HG03571 (cell line): Measurements from ENCODE around the gene SOX8.

ENCODE experiments used
- ATAC-seq: cut with Tn5 transposase; IDR thresholded peaks from one replicate; pipeline ENCODE4 v1.9.1; 2021; ENCODE audit not compliant: unreplicated experiment

SOX8 gene

DNA sequence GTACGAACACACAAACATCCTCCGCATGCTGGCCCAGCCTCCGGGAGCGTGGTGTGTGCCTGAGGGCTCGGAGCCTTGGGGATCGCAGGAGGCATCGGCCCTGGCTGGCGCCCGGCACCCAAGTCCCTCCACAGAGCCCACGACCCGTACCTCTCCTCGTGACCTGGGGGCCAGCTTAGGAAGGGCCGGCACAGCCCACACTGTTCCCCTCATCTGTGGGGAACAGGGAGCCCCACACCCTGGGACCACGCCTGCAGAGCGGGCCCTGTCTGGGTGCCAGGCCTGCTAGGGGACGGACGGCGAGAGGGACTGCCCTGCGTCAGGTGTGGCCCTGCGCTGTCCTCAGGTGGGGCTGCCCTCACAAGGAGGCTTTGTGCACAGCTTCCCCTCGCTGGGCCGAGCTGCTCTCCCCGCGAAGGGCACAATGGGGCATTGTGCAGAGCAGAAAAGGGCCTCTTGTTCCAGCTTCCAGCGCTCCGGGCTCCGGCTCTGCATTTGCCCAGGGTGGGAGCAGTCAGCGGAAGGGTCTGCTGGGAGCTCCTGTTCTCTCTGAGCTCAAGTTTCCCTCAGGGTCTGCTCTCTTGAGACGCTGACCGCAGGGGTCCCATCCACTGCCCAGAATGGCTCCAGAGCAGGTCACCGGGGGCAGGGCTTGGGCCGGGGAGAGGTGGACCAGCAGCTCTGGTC lies 9.1 kb upstream of the SOX8 start:
- no peak for ATAC-seq

DNA sequence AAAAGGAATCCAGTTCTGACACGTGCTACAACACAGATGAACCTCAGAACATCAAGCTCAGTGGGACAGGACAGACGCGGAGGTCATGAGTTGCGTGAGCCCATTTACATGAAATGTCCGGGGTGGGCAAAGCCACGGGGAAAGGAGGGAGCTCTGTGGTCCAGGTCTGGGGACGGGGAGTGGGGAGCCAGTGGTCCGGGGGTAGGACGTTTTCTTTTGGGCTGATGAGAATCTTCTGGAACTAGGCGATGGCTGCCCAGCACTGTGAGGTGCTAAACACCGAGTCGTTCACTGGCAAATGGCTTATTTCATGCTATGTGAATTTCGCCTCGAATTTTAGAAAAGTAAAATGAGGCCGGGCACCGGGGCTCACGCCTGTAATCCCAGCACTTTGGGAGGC lies 8.2 kb upstream of the SOX8 start:
- no peak for ATAC-seq

- no peak for ATAC-seq
Observed at GRCh38 chr16:974001-974601, 7.5 kb upstream of the SOX8 start.

GRCh38 chr16:974611-975261 lies 6.8 kb upstream of the SOX8 start:
- no peak for ATAC-seq

- no peak for ATAC-seq
Observed at GRCh38 chr16:975291-975690, 6.3 kb upstream of the SOX8 start.

GRCh38 chr16:976389-976931 lies 5.1 kb upstream of the SOX8 start:
- ATAC-seq, result no peak

DNA sequence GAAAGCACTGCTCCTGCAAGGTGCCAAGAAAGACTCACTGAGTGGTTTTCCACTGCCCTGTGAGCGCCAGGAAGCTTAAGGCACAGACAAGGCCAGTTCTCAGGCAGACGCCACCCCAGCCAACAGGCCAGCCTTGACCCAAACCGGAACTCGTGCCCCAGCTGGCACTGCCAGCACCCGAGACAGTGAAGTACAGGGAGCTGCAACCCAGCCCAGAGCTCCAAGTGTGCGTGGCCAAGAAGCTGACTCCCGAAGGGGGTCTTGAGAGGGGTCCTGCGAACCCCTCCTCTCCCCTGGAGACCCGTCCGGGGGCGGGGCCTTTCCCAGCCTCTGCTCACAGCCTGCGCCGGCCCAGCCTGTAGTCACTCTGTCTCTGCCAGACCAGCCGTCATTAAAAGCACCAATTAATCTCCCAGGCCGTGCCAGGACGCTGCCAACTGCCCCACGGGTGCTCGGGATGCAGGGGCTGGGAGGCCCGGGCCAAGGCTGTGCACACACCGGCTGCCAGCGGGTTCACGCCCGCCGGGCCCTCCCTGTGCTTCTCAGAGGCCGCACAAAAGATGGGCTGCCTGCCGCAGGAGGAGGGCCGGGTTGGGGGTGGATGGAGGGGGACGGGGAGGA lies 4.4 kb upstream of the SOX8 start:
- ATAC-seq, result no peak

DNA sequence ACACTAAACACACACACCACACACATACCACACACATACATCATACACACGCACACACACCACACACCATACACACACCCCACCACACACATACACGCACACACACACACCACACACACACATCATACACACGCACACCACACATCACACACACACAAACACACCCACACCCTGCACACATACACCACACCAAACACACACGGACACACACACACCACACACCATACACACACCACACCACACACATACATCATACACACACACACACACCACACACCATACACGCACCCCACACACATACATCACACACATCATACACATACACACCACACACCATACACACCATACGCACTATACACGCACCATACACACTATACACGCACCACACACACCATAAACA lies 3.7 kb upstream of the SOX8 start:
- ATAC-seq, result no peak

GRCh38 chr16:978403-978802 lies 3.2 kb upstream of the SOX8 start:
- ATAC-seq, result no peak

DNA sequence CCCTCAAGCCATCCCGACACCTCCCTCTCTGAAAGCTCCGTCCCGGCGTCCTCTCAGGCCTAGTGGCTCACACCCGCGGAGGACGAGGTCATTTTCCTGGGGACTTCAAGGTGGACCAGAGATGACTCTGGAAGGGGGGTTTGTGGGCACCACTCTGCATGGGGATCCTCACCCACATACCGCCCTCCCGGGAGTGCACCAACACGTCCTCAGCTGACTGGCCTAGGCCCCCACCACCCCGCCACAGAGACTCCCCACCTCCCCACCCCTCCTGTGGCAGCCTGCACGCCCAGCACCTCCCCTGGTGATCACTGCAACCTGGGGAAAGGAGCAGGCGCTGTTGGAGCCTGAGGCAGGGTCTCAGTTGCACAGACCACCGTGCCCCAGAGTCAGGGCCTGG lies 2.4 kb upstream of the SOX8 start:
- ATAC-seq, result no peak

DNA sequence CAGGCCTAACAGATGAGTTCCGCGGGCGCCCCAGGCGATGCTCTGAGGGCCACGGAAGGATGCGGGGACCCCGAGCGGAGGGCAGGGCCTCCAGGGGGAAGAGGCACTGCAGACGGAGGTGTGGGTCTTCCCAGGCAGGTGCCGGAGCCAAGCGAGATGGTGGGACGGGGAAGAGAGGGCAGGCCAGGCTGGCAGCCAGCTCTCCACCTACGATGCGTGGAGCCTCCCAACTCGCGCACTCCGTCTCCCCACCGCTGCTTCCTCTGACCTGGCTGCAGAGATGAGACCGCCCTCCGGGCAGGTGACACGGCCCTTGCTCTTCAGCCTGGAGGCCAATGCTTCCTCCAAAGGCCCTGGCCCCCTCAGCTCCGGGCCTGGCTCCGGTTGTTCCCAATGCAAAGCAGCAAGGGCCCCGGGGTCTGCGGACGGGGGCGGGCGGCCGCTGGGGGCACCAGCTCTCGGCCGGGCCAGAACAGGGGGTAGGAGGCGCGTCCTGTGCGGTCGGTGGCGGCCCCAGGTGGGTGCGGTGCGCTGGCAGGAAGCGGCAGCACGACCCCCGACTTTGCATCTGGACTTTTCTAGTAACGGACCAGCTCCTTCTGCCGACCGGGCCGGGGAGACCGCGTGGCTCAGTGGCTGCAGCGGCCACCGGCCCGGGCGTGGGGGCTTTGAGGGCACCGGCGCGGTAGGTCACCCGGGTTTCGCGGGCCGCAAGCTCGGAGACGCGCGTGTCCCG lies 1.5 kb upstream of the SOX8 start:
- ATAC-seq, result no peak

- ATAC-seq, result no peak
Observed at GRCh38 chr16:980595-980854, 1.0 kb upstream of the SOX8 start.

DNA sequence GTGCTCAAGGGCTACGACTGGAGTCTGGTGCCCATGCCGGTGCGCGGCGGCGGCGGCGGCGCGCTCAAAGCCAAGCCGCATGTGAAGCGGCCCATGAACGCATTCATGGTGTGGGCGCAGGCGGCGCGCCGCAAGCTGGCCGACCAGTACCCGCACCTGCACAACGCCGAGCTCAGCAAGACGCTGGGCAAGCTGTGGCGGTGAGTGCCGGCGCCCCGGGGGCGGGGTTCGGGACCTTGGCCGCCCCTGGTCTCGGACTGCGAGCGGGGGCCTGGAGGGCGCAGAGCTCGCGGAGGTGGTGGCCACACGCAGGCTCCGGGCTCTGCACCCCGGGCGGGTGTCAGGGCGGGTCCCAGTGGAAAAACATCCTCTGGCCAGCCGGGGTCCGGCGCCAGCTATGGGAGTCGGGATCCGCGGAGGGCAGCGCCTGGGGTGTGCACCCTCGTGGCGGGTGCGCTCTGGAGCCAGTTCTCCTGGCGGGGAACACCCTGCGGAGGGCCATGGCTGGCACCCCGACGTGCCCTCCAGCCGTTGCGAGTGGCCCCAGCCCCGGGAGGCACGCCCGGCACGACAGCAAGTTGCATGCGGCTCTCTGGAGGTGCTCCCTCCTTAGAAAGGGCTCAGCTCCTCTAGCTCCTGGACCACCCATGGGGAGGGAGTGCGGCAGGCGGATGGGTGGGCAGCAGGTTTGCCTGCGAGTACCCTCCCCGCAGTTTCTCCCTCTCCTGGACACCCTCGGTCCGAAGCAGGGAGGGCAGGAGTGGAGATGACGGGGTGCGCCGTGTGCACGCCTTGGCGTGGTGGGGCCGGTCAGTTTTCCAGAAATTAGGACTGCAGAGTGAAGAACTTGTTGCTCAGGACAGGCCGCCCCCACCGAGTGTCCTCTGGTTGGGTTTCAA lies 824 bp downstream of the SOX8 start:
- ATAC-seq, result no peak

DNA sequence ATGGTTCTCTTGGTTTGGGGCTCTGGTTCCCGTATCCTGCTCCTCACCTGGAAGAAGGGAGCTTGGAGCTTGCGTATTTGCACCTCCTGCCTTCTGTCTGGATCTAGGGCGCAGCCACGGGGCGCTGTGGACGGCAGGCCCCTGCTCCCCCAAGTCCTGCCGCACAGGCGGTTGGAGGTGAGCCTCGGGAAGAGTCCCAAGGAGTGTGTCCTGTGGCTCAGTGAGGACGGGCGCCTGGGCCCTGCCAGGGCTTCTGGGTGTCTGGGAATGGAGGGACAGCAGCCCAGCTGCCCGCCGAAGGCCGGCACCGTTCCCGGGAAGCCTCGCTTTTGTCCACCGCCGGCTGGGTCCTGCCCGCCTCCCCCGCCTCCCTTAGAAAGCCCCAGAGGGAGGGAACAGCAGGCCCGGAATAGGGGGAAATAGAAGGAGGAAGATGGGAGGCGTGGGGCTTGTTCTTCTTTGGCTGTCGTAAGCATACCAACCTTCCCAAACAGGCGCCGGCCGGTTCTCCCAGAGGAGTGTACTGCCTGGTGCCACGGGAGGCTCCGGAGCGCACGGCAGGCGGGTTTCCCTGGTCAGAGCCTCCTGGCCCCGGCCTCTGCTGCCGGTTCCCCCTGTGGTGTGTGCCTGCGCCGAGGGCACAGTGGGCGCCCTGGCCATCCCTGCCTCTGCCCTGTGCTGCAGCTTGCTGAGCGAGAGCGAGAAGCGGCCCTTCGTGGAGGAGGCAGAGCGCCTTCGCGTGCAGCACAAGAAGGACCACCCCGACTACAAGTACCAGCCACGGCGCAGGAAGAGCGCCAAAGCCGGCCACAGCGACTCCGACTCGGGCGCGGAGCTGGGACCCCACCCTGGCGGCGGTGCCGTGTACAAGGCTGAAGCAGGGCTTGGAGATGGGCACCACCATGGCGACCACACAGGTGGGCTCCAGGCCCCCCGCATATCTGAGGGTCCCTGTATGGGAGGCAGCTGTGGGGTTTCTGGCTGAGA lies 1.8 kb downstream of the SOX8 start:
- no peak for ATAC-seq

DNA sequence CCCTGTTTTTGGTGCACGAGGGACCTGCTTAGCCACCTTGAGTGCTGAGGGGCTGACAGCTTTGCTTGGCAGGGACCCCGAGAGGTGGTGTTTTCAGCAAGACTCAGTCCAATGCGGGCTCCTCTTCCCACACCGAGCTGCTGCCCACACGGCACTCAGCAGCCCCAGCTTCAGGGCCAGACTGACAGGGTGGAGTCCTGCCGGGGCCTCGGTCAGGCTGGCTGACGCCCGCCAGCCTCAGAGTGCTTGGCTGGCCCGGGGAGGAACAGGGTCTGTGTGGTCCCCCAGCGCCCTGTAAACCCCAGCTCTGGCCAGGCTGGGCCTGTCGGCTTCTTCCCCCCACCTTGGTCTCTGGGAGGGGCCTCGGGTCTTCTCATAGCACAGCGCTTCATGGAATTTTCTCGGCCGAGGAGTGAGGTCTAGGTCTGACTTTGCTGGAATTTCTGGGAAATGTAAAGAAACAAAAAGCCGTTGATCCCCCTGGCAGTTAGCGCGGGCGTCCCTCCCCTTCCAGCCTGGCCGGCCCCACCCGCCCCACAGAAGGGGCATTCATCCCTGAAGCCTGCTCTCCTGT lies 2.6 kb downstream of the SOX8 start:
- ATAC-seq, result no peak

DNA sequence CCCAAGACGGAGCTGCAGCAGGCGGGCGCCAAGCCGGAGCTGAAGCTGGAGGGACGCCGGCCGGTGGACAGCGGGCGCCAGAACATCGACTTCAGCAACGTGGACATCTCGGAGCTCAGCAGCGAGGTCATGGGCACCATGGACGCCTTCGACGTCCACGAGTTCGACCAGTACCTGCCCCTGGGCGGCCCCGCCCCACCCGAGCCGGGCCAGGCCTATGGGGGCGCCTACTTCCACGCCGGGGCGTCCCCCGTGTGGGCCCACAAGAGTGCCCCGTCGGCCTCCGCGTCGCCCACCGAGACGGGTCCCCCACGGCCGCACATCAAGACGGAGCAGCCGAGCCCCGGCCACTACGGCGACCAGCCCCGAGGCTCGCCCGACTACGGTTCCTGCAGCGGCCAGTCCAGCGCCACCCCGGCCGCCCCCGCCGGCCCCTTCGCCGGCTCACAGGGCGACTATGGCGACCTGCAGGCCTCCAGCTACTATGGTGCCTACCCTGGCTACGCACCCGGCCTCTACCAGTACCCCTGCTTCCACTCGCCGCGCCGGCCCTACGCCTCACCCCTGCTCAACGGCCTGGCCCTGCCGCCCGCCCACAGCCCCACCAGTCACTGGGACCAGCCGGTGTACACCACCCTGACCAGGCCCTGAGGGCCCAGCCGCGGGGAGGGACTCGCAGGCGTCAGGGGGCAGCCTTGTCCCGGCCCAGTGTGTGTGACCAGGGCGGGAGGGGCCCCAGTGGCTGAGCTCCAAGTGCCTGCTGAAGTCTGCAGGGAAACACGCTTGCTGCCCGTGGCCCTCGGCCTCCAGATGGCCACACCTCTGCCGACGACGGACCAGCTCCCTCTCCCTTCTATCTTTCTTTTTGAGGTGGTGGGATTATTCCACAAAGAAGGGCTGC lies 3.4 kb downstream of the SOX8 start:
- no peak for ATAC-seq

DNA sequence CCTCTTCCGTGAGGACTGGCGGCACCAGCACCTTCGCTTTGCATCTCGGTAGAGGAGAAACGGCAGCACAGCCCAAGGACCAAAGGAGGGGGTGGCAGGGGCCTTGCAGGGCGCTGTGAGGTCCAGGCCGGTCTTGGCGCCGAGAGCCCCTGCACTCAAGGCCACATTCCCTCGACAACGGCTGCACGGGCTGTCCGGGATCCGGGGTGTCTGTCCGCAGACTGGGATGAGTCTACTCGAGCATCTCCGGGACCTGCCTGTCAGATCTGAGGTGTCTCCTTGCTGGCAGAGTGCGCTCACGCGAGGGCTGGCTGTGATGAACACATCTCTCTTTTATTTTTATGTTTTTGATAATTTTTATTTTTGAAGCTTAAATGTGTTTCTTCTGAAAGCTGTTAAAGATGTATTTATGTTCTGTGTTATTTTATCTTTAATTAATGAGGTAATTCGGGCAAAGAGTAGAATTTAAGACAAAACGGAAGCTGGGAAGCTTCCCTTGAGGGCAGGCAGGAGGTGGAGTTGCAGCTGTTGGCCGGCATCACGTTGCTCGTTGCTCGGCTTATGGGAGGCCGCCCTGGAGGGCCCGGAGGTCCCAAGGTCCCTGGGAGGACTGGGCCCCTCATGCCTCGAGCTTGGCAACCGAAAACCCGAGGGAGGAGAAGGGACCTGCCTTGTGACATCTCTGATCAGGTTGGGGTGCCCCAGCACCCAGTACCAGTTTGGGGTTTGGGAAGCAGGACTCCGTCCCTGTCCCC lies 4.3 kb downstream of the SOX8 start:
- ATAC-seq, result no peak
